NT2/D1 (cell line): ENCODE results near the gene DCP1A.

Experiments used
- DNase-seq: peaks from one replicate; pipeline ENCODE4 v3.0.0-alpha.2; 2011; ENCODE audit warnings: low read depth, low spot score
- H3K27me3 ChIP-seq: 2 replicates; pipeline ENCODE4 v1.6.0; 2011; ENCODE audit warnings: mild to moderate bottlenecking; ENCODE audit not compliant: insufficient read length, insufficient read depth
- H3K36me3 ChIP-seq: 2 replicates; pipeline ENCODE4 v1.6.1; 2011; ENCODE audit warnings: mild to moderate bottlenecking, low read length, mixed read lengths; ENCODE audit not compliant: insufficient read depth, insufficient read length
- H3K4me1 ChIP-seq: 2 replicates; pipeline ENCODE4 v1.5.1; 2011; ENCODE audit not compliant: insufficient read depth, insufficient read length
- H3K4me3 ChIP-seq: 2 replicates; pipeline ENCODE4 v1.5.1; 2011; ENCODE audit warnings: low read depth; ENCODE audit not compliant: insufficient read length
- H3K9ac ChIP-seq: 2 replicates; pipeline ENCODE4 v1.6.0; 2011; ENCODE audit warnings: low read depth; ENCODE audit not compliant: insufficient read length
- H3K9me3 ChIP-seq: 2 replicates; pipeline ENCODE4 v1.5.1; 2011; ENCODE audit warnings: mild to moderate bottlenecking, low read length; ENCODE audit not compliant: insufficient read depth
- SUZ12 ChIP-seq: IDR thresholded peaks from 2 replicates; pipeline ENCODE4 v1.6.1; 2011; ENCODE audit not compliant: insufficient read length, insufficient read depth; ENCODE audit errors: extremely low read depth
- YY1 ChIP-seq: IDR thresholded peaks from 2 replicates; pipeline ENCODE4 v1.6.1; 2011; ENCODE audit not compliant: insufficient read length, insufficient read depth
- ZNF274 ChIP-seq: IDR thresholded peaks from 2 replicates; pipeline ENCODE4 v1.6.1; 2011; ENCODE audit warnings: mild to moderate bottlenecking, low read depth, low read length

The DCP1A gene

GRCh38 chr3:53250453-53250852 lies 96.9 kb downstream of the DCP1A start:
- TF ChIP-seq ZNF274 (no peak), SUZ12 (no peak), YY1 (no peak)
- no peak for DNase-seq
- no peaks in the 10 kb centered on the region for H3K9me3 ChIP-seq
- H3K4me3 ChIP-seq, result no peak overlapping the region
- peak overlapping the region; percentile 21 for H3K9ac ChIP-seq
- peaks cover 20% of the 10 kb centered on the region for H3K4me1 ChIP-seq
- no peaks in the 10 kb centered on the region for H3K27me3 ChIP-seq
- peaks cover 69% of the 10 kb centered on the region for H3K36me3 ChIP-seq

GRCh38 chr3:53248161-53248560 lies 99.2 kb downstream of the DCP1A start:
- Histone ChIP-seq H3K36me3 (peaks cover 67% of the 10 kb centered on the region), H3K4me1 (peaks cover 35% of the 10 kb centered on the region), H3K27me3 (no peaks in the 10 kb centered on the region), H3K9ac (no peak overlapping the region), H3K9me3 (no peaks in the 10 kb centered on the region), H3K4me3 (no peak overlapping the region)
- DNase-seq, result no peak
- TF ChIP-seq ZNF274, result no peak
- no peak for TF ChIP-seq SUZ12
- TF ChIP-seq YY1, result no peak

GRCh38 chr3:53247619-53248018 lies 99.7 kb downstream of the DCP1A start:
- H3K36me3 ChIP-seq, result peaks cover 69% of the 10 kb centered on the region
- DNase-seq, result no peak
- H3K9me3 ChIP-seq, result no peaks in the 10 kb centered on the region
- H3K9ac ChIP-seq, result no peak overlapping the region
- H3K27me3 ChIP-seq, result no peaks in the 10 kb centered on the region
- peaks cover 37% of the 10 kb centered on the region for H3K4me1 ChIP-seq
- TF ChIP-seq SUZ12 (no peak), ZNF274 (no peak), YY1 (no peak)
- H3K4me3 ChIP-seq, result no peak overlapping the region

GRCh38 chr3:53244271-53244670 lies 103.1 kb downstream of the DCP1A start:
- Histone ChIP-seq H3K4me1 (peaks cover 46% of the 10 kb centered on the region), H3K9me3 (no peaks in the 10 kb centered on the region), H3K27me3 (no peaks in the 10 kb centered on the region), H3K9ac (no peak overlapping the region), H3K36me3 (peaks cover 77% of the 10 kb centered on the region), H3K4me3 (no peak overlapping the region)
- no peak for TF ChIP-seq SUZ12
- TF ChIP-seq ZNF274, result no peak
- no peak for TF ChIP-seq YY1
- no peak for DNase-seq

- H3K36me3 ChIP-seq, result peaks cover 81% of the 10 kb centered on the region
- H3K4me3 ChIP-seq, result no peak overlapping the region
- no peaks in the 10 kb centered on the region for H3K27me3 ChIP-seq
- no peaks in the 10 kb centered on the region for H3K9me3 ChIP-seq
- no peak for TF ChIP-seq ZNF274
- TF ChIP-seq YY1, result no peak
- TF ChIP-seq SUZ12, result no peak
- H3K9ac ChIP-seq, result no peak overlapping the region
- H3K4me1 ChIP-seq, result peaks cover 46% of the 10 kb centered on the region
- no peak for DNase-seq
Observed at GRCh38 chr3:53243785-53244184, 103.6 kb downstream of the DCP1A start.

- Histone ChIP-seq H3K9me3 (no peaks in the 10 kb centered on the region), H3K4me3 (no peak overlapping the region), H3K9ac (no peak overlapping the region), H3K27me3 (no peaks in the 10 kb centered on the region), H3K4me1 (peaks cover 51% of the 10 kb centered on the region), H3K36me3 (peaks cover 81% of the 10 kb centered on the region)
- DNase-seq, result no peak
- TF ChIP-seq YY1 (no peak), ZNF274 (no peak), SUZ12 (no peak)
Observed at GRCh38 chr3:53243165-53243564, 104.2 kb downstream of the DCP1A start.

- no peak for TF ChIP-seq SUZ12
- no peak for TF ChIP-seq YY1
- no peak for TF ChIP-seq ZNF274
- no peak for DNase-seq
- Histone ChIP-seq H3K9me3 (no peaks in the 10 kb centered on the region), H3K4me3 (no peak overlapping the region), H3K9ac (no peak overlapping the region), H3K27me3 (no peaks in the 10 kb centered on the region), H3K36me3 (peaks cover 80% of the 10 kb centered on the region), H3K4me1 (peaks cover 55% of the 10 kb centered on the region)
Observed at GRCh38 chr3:53242642-53243041, 104.7 kb downstream of the DCP1A start.
